HG03025 (cell line): Measurements from ENCODE around the gene DCLK2.

Experiments used
- ATAC-seq: cut with Tn5 transposase; IDR thresholded peaks from one replicate; pipeline ENCODE4 v1.9.1; 2021; ENCODE audit warnings: mild to moderate bottlenecking, moderate library complexity; ENCODE audit not compliant: unreplicated experiment, low FRiP score

The DCLK2 gene

GRCh38 chr4:150232029-150232428, 153.8 kb downstream of the DCLK2 start:
- ATAC-seq = no peak

DNA sequence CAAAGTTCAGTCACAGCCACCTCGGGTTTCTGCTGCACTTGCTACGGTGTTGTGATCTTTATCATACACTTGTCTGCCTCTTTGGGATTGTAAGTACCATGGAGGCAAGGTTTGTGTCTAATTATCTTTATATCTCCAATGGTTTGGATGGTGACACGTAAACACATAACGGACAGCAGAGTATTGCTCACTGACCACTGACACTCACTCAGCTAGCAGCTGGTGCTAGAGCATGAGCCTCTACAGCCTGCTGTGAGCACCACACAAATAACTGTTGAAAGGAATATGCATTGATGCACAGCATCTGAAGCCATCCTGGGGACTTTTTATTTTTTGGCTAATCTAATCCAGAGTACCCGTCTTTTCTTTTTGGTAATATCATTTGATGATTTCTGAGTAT, 156.0 kb downstream of the DCLK2 start:
- ATAC-seq = no peak

GRCh38 chr4:150235317-150235716, 157.1 kb downstream of the DCLK2 start:
- no peak for ATAC-seq

GRCh38 chr4:150235808-150236271, 157.6 kb downstream of the DCLK2 start:
- no peak for ATAC-seq

GRCh38 chr4:150236626-150237025, 158.4 kb downstream of the DCLK2 start:
- no peak for ATAC-seq

GRCh38 chr4:150237110-150237872, 159.0 kb downstream of the DCLK2 start:
- no peak for ATAC-seq

GRCh38 chr4:150238591-150238990, 160.3 kb downstream of the DCLK2 start:
- ATAC-seq = no peak

DNA sequence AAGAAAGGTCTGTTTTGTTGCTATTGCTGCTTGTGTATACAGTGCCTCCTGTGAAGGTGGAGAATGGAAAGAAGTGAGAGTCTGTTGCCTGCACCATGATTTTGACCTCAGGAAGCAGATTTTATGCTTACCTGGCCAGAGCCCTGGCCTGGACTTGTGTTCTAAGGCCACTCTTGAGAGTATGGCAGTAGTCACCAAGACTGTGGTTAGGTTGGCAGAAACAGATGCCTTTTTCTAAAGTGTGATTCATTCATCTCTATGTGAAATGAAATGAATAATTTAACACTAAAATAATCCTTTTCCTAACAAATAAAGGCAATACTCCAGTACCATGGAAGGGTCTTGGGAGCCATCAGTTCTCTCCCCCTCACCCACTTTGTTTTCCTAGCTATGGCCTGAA, 161.8 kb downstream of the DCLK2 start:
- ATAC-seq = no peak

DNA sequence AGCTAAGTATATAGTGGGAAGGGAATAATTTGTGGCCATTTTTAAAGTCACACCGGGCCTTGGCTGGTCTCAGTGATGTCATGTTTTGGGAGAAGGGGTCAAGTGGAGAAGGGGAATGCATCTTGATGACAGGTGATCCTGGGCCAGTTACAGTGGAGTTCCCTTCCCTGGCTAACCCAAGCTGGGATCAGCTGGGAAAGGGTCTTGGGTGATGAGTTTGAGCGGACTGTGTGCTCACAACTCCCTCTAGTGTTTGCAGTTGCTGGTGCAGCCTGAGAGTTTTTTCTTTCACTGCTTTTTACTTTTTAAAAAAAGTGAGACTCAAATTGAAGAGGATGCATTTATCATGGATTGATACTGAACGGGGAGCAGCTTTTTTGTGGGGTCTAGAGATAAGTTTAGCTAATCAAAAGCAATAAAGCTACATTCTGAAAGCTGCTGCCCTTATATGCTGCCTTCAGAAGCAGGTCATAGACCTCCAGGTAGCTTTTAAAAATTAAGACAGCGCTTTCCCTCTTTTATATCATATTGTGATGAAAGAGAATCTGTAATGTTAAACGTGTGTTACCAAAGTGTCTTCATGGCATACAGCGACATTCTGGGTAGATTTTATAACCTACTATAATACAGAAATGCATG, 164.7 kb downstream of the DCLK2 start:
- no peak for ATAC-seq

- no peak for ATAC-seq
Measured at GRCh38 chr4:150243932-150244331, 165.7 kb downstream of the DCLK2 start.

GRCh38 chr4:150244600-150244999, 166.4 kb downstream of the DCLK2 start:
- ATAC-seq = no peak

GRCh38 chr4:150247184-150247583, 168.9 kb downstream of the DCLK2 start:
- no peak for ATAC-seq

- ATAC-seq = no peak
Measured at GRCh38 chr4:150248181-150248580, 169.9 kb downstream of the DCLK2 start.

DNA sequence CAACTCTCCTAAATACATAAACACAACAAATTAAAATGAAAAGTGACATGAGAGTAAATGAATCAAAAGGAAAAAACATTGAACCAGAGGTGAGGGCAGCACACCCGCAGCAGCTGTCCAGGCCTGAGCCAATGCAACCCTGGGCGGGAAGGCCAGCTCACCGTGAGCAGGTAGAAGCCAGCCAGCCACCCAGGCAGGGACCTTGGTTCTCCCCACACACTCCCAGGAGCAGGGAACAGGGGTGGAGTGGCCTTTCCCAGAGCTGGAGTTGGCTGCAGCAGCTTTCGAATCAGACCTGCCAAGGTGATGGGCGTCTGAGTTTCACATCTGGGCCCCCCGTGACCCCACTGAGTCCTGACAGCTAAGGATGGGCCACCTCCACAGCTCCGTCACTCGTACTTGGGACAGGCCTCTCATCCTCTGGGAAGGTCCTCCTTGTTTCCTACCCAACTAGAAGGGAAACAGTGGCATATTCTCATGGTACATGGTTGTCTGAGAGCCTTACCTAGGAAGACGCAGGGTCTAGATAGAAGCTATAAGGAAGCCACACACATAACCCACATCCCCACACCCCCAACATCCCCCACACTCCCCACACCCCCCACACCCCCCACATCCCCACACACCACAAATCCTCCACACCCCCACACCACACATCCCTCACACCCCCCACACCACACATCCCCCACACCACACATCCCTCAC, 172.2 kb downstream of the DCLK2 start:
- ATAC-seq = no peak

DNA sequence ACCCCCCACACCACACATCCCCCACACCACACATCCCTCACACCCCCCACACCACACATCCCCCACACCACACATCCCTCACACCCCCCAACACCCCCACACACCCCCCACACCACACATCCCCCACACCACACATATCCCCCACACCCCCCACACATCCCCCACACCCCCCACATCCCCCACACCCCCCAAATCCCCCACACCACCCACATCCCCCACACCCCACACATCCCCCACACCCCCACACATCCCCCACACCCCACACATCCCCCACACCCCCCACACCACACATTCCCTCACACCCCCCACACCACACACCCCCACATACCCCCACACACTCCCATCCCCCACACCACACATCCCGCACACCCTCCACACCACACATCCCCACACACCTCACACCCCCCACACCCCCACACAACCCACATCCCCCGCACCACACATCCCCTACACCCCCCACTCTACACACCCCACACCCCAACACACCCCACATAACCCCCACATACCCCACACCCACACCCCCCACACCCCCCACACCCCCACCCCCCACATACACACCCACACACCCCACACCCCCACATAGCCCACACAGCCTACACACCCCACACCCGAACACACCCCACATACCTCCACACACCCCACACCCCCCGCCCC, 172.9 kb downstream of the DCLK2 start:
- no peak for ATAC-seq

- no peak for ATAC-seq
Measured at GRCh38 chr4:150251752-150252190, 173.5 kb downstream of the DCLK2 start.

DNA sequence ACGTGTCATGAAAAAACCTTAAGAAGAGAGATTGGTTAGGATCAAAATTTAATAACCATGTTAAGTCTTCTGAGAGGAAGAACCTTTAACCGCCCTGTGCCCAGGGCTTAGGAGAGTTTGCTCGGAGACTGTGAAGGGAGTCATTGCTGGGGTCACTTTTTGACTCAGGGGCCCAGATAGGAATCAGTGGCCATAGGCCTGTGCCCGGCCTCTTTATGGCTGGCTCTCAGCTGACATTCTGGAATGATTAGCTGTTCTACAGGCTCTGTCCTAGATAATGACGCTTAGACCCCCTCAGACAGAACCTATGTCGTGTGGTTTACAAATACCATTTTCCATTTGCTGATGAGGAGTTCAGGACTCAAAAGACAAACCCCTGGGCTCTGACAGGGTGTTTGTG, 174.1 kb downstream of the DCLK2 start:
- no peak for ATAC-seq

GRCh38 chr4:150252741-150253140, 174.5 kb downstream of the DCLK2 start:
- ATAC-seq = no peak

- no peak for ATAC-seq
Measured at GRCh38 chr4:150253416-150253815, 175.2 kb downstream of the DCLK2 start.

- ATAC-seq = no peak
Measured at GRCh38 chr4:150253965-150254630, 175.9 kb downstream of the DCLK2 start.
